GM18951 (cell line): ENCODE data around the gene NCLN.

Source experiments
- POLR2A ChIP-seq: IDR thresholded peaks from 4 replicates; pipeline ENCODE4 v1.6.1; 2011; ENCODE audit warnings: mild to moderate bottlenecking; ENCODE audit not compliant: insufficient read length, insufficient read depth; ENCODE audit errors: extremely low read depth
- in situ Hi-C: fragments of 300-500 bp; cut with MboI; formaldehyde crosslinking; loops from one replicate; pipeline ENCODE4 v1.12.0; 2022; ENCODE audit warnings: low sequenced_read_pairs, mixed read lengths, inconsistent platforms; ENCODE audit not compliant: unreplicated experiment

Gene NCLN

GRCh38 chr19:3245050-3245449 lies 59.3 kb downstream of the NCLN start:
- in situ Hi-C loops, result no loop called here
- no peak for TF ChIP-seq POLR2A

- TF ChIP-seq POLR2A, result no peak
- in situ Hi-C loops, result no loop called here
These were observed 63.1 kb downstream of the NCLN start for GRCh38 chr19:3248728-3249326.

GRCh38 chr19:3249408-3249807 lies 63.7 kb downstream of the NCLN start:
- in situ Hi-C loops, result no loop called here
- no peak for TF ChIP-seq POLR2A

- in situ Hi-C loops, result no loop called here
- TF ChIP-seq POLR2A, result no peak
These were observed 64.9 kb downstream of the NCLN start for GRCh38 chr19:3250675-3251074.

GRCh38 chr19:3251229-3251628 lies 65.5 kb downstream of the NCLN start:
- in situ Hi-C loops, result no loop called here

GRCh38 chr19:3252650-3253049 lies 66.9 kb downstream of the NCLN start:
- TF ChIP-seq POLR2A, result no peak
- in situ Hi-C loops, result no loop called here

More at GRCh38 chr19:3251229-3251628, 65.5 kb downstream of the NCLN start:
- no peak for TF ChIP-seq POLR2A

- no peak for TF ChIP-seq POLR2A
- in situ Hi-C loops, result no loop called here
These were observed 67.5 kb downstream of the NCLN start for GRCh38 chr19:3253270-3253669.

GRCh38 chr19:3254520-3254919 lies 68.8 kb downstream of the NCLN start:
- no peak for TF ChIP-seq POLR2A
- in situ Hi-C loops, result no loop called here

GRCh38 chr19:3257071-3257470 lies 71.3 kb downstream of the NCLN start:
- TF ChIP-seq POLR2A, result no peak
- in situ Hi-C loops, result no loop called here
